Measurements from ENCODE around the gene CDC42BPA. TPM values are rescaled to one million over a fixed set of nuclear protein-coding genes. Genes with fewer than 3 reads are reported as not detected.

Gene CDC42BPA
- total RNA-seq, 1 experiment from 2014 or later = 25.2 TPM

DNA sequence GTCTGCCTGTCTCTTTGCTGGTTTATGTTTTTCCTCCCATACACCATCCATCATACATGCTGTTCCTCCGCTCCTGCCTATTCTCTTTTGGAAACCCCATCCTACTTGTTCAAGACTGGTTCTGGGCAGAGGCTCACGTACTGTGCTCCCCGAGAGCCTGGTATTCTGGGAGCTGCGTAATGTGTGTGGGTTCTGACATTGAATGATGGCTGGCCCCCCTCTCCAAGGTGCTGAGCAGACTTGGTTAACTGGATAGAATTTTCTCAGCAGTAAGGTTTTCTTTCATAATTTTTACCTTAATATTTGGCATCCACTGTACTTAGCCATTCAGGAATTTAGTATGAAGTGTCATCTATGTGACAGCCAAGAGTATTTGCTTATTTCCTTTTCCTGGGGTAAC lies 351.6 kb downstream of the CDC42BPA start:
- ChIA-PET POLR2A (no interaction called here), CTCF (no interaction called here)
- TF ChIP-seq, protein P1, sequence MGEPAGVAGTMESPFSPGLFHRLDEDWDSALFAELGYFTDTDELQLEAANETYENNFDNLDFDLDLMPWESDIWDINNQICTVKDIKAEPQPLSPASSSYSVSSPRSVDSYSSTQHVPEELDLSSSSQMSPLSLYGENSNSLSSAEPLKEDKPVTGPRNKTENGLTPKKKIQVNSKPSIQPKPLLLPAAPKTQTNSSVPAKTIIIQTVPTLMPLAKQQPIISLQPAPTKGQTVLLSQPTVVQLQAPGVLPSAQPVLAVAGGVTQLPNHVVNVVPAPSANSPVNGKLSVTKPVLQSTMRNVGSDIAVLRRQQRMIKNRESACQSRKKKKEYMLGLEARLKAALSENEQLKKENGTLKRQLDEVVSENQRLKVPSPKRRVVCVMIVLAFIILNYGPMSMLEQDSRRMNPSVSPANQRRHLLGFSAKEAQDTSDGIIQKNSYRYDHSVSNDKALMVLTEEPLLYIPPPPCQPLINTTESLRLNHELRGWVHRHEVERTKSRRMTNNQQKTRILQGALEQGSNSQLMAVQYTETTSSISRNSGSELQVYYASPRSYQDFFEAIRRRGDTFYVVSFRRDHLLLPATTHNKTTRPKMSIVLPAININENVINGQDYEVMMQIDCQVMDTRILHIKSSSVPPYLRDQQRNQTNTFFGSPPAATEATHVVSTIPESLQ (CRISPR knock-in tag; IDR thresholded peaks at IDR 0.05) = no peak
- TF ChIP-seq SMAD4 (CRISPR knock-in tag; IDR thresholded peaks at IDR 0.05) = no peak
- TF ChIP-seq, protein P2, sequence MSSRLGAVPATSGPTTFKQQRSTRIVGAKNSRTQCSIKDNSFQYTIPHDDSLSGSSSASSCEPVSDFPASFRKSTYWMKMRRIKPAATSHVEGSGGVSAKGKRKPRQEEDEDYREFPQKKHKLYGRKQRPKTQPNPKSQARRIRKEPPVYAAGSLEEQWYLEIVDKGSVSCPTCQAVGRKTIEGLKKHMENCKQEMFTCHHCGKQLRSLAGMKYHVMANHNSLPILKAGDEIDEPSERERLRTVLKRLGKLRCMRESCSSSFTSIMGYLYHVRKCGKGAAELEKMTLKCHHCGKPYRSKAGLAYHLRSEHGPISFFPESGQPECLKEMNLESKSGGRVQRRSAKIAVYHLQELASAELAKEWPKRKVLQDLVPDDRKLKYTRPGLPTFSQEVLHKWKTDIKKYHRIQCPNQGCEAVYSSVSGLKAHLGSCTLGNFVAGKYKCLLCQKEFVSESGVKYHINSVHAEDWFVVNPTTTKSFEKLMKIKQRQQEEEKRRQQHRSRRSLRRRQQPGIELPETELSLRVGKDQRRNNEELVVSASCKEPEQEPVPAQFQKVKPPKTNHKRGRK (CRISPR knock-in tag; IDR thresholded peaks at IDR 0.05; ENCODE audit: borderline replicate concordance) = no peak
- TF ChIP-seq, protein P3, sequence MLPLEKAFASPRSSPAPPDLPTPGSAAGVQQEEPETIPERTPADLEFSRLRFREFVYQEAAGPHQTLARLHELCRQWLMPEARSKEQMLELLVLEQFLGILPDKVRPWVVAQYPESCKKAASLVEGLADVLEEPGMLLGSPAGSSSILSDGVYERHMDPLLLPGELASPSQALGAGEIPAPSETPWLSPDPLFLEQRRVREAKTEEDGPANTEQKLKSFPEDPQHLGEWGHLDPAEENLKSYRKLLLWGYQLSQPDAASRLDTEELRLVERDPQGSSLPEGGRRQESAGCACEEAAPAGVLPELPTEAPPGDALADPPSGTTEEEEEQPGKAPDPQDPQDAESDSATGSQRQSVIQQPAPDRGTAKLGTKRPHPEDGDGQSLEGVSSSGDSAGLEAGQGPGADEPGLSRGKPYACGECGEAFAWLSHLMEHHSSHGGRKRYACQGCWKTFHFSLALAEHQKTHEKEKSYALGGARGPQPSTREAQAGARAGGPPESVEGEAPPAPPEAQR (CRISPR knock-in tag; IDR thresholded peaks at IDR 0.05) = no peak
- no peak for TF ChIP-seq NFYB (CRISPR knock-in tag; conservative IDR thresholded peaks at IDR 0.05; ENCODE audit: low read depth)
- no peak for TF ChIP-seq TEAD4 (CRISPR knock-in tag; IDR thresholded peaks at IDR 0.05)
- TF ChIP-seq, protein P4, sequence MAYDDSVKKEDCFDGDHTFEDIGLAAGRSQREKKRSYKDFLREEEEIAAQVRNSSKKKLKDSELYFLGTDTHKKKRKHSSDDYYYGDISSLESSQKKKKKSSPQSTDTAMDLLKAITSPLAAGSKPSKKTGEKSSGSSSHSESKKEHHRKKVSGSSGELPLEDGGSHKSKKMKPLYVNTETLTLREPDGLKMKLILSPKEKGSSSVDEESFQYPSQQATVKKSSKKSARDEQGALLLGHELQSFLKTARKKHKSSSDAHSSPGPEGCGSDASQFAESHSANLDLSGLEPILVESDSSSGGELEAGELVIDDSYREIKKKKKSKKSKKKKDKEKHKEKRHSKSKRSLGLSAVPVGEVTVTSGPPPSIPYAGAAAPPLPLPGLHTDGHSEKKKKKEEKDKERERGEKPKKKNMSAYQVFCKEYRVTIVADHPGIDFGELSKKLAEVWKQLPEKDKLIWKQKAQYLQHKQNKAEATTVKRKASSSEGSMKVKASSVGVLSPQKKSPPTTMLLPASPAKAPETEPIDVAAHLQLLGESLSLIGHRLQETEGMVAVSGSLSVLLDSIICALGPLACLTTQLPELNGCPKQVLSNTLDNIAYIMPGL (CRISPR knock-in tag; IDR thresholded peaks at IDR 0.05) = no peak
- no peak for TF ChIP-seq CREM (CRISPR knock-in tag; IDR thresholded peaks at IDR 0.05)
- no peak for TF ChIP-seq ZNF671 (CRISPR knock-in tag; IDR thresholded peaks at IDR 0.05)
- TF ChIP-seq ZNF317 (CRISPR knock-in tag; IDR thresholded peaks at IDR 0.05; ENCODE audit: borderline replicate concordance, low read depth) = no peak
- TF ChIP-seq, protein P5, sequence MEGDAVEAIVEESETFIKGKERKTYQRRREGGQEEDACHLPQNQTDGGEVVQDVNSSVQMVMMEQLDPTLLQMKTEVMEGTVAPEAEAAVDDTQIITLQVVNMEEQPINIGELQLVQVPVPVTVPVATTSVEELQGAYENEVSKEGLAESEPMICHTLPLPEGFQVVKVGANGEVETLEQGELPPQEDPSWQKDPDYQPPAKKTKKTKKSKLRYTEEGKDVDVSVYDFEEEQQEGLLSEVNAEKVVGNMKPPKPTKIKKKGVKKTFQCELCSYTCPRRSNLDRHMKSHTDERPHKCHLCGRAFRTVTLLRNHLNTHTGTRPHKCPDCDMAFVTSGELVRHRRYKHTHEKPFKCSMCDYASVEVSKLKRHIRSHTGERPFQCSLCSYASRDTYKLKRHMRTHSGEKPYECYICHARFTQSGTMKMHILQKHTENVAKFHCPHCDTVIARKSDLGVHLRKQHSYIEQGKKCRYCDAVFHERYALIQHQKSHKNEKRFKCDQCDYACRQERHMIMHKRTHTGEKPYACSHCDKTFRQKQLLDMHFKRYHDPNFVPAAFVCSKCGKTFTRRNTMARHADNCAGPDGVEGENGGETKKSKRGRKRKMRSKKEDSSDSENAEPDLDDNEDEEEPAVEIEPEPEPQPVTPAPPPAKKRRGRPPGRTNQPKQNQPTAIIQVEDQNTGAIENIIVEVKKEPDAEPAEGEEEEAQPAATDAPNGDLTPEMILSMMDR (IDR thresholded peaks at IDR 0.05) = no peak
- no peak for TF ChIP-seq TP53 (CRISPR knock-in tag; IDR thresholded peaks at IDR 0.05)
- TF ChIP-seq, protein P6, sequence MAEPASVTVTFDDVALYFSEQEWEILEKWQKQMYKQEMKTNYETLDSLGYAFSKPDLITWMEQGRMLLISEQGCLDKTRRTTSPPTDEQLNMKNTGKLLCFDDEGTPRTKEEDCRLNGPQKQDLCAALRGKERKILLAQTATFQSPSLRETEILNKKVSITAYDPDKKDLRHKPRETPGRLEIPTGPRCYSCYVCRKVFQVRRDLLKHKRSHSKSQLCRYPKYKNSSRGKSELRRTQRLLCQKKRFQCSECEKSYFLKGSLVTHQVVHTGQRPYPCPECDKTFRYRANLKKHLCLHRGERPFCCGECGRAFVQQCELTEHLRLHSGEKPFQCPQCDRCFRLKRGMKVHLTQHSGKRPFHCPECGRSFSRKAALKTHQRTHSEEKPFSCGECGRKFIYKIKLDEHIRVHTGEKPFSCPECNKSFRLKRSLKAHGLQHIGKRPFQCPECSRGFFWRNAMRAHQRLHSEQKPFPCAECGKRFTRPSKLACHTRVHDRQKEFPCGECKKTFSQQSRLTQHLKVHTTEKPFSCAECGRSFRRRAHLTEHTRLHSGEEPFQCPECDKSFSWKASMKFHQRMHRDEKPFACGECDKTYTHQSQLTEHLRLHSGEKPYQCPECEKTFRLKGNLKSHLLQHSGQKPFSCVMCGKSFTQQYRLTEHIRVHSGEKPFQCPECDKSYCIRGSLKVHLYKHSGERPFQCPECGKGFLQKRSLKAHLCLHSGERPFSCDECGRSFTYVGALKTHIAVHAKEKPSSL (CRISPR knock-in tag; conservative IDR thresholded peaks at IDR 0.05) = no peak
- TF ChIP-seq NR2C2 (CRISPR knock-in tag; IDR thresholded peaks at IDR 0.05) = no peak
- Mint-ChIP-seq H3K4me3 (no peak overlapping the region), H3K36me3 (peaks cover 5% of the 10 kb centered on the region), H3K27ac (no peak overlapping the region), H3K27me3 (ENCODE audit: low read depth) (no peaks in the 10 kb centered on the region), H3K4me1 (no peaks in the 10 kb centered on the region), H3K9me3 (peaks cover 3% of the 10 kb centered on the region)
- ATAC-seq (no peak), DNase-seq (ENCODE audit: low spot score) (no peak)
